Measurements from ENCODE around the gene CADM4.

The CADM4 gene

GRCh38 chr19:43633520-43633919 is 6.1 kb downstream of the CADM4 start:
- DNase-seq, result no peak

GRCh38 chr19:43631491-43631890 is 8.2 kb downstream of the CADM4 start:
- DNase-seq, result no peak

- no peak for DNase-seq
Measured at GRCh38 chr19:43628646-43629326, 10.9 kb downstream of the CADM4 start.

- no peak for DNase-seq
Measured at GRCh38 chr19:43626838-43627237, 12.8 kb downstream of the CADM4 start.

- DNase-seq, result peak; percentile 33
Measured at GRCh38 chr19:43625918-43626579, 13.6 kb downstream of the CADM4 start.

- DNase-seq, result peak; percentile 91
Measured at GRCh38 chr19:43624933-43625332, 14.7 kb downstream of the CADM4 start.

- peak; percentile 20 for DNase-seq
Measured at GRCh38 chr19:43623889-43624670, 15.6 kb downstream of the CADM4 start.

GRCh38 chr19:43622956-43623355 is 16.7 kb downstream of the CADM4 start:
- no peak for DNase-seq

GRCh38 chr19:43622070-43622469 is 17.6 kb downstream of the CADM4 start:
- no peak for DNase-seq

GRCh38 chr19:43620061-43621001 is 19.3 kb downstream of the CADM4 start:
- no peak for DNase-seq

- peak; percentile 92 for DNase-seq
Measured at GRCh38 chr19:43619262-43620060, 20.2 kb downstream of the CADM4 start, which contains the start of gene ZNF428. ZNF428 (minus strand) TSS chr19:43619629; CDS start chr19:43614304, 5,325 bp downstream.

- peak; percentile 75 for DNase-seq
Measured at GRCh38 chr19:43618921-43619261, 20.8 kb downstream of the CADM4 start.

GRCh38 chr19:43616954-43617353 is 22.7 kb downstream of the CADM4 start:
- DNase-seq, result no peak

GRCh38 chr19:43616306-43616705 is 23.3 kb downstream of the CADM4 start:
- DNase-seq, result no peak

- no peak for DNase-seq
Measured at GRCh38 chr19:43612374-43612773, 27.3 kb downstream of the CADM4 start.

GRCh38 chr19:43611788-43612187 is 27.9 kb downstream of the CADM4 start, which contains the start of gene SRRM5:
SRRM5 (plus strand) TSS chr19:43612088; CDS start chr19:43612122, 34 bp downstream.
- no peak for DNase-seq

- DNase-seq, result no peak
Measured at GRCh38 chr19:43610493-43610892, 29.2 kb downstream of the CADM4 start.

- no peak for DNase-seq
Measured at GRCh38 chr19:43609872-43610271, 29.8 kb downstream of the CADM4 start.

GRCh38 chr19:43607238-43608205 is 32.1 kb downstream of the CADM4 start:
- DNase-seq, result no peak

- no peak for DNase-seq
Measured at GRCh38 chr19:43606569-43607229, 33.0 kb downstream of the CADM4 start.
